A549 (cell line): Measurements from ENCODE around the gene TRIO. TPM values are rescaled to one million over a fixed set of nuclear protein-coding genes. Genes with fewer than 3 reads are reported as not detected.

Experiments
- ATAC-seq, 2 experiments: fragments of 200-7000 bp in 1 of 2; fragments of >200 bp in 1 of 2; cut with Nextera tagmentation in 1 of 2; cut with Tn5 transposase in 1 of 2; 3 replicates each; pipeline versions ENCODE4 v1.8.0 to v1.9.1; 2018 to 2020; ENCODE audit warnings: mild to moderate bottlenecking in 1 of 2, moderate library complexity in 1 of 2
- CTCF ChIA-PET: fragments of 300-600 bp; sonication (Branson Sonifier 250); formaldehyde crosslinking; extraction: SDS; loops from one replicate; lab custom pipeline; 2021; ENCODE audit warnings: antibody characterized with exemption, inconsistent platforms; lab: Yijun Ruan, JAX
- POLR2A ChIA-PET: fragments of 350-600 bp; formaldehyde crosslinking; extraction: SDS; loops from one replicate; lab custom pipeline; 2021; ENCODE audit warnings: antibody characterized with exemption, inconsistent platforms; lab: Yijun Ruan, JAX
- DNase-seq, 2 experiments: peaks; one replicate each; pipeline versions ENCODE4 v3.0.0 to v3.0.0-alpha.2; 2011 to 2016; ENCODE audit warnings: low read depth in 1 of 2, low spot score in 1 of 2
- FAIRE-seq: peaks from 2 replicates; lab custom pipeline; 2011; peaks lifted over from hg19 to GRCh38; lab: Jason Lieb, UNC
- H3K27ac ChIP-seq, 2 experiments: fragments of >200 bp; sonication (Bioruptor Twin); formaldehyde crosslinking; 3 replicates each; pipeline ENCODE4 v1.5.1; 2016 to 2017
- H3K4me1 ChIP-seq: fragments of >200 bp; sonication (Bioruptor Twin); formaldehyde crosslinking; 3 replicates; pipeline ENCODE4 v1.6.1; 2016
- H3K4me2 ChIP-seq: fragments of >200 bp; sonication (Bioruptor Twin); formaldehyde crosslinking; 3 replicates; pipeline ENCODE4 v1.6.1; 2016
- H3K4me3 ChIP-seq: fragments of >200 bp; sonication (Bioruptor Twin); formaldehyde crosslinking; 3 replicates; pipeline ENCODE4 v1.5.1; 2016
- H3K9me3 ChIP-seq: fragments of >200 bp; sonication (Bioruptor Twin); formaldehyde crosslinking; 3 replicates; pipeline ENCODE4 v1.6.1; 2016
- CBX2 ChIP-seq: fragments of 200-600 bp; sonication (generic); IDR thresholded peaks from 2 replicates; pipeline ENCODE4 v1.6.1; 2016; ENCODE audit warnings: low read depth, mild to moderate bottlenecking, borderline replicate concordance
- CEBPB ChIP-seq, 2 experiments: fragments of >200 bp in 1 of 2; sonication (Bioruptor Twin) in 1 of 2; formaldehyde crosslinking in 1 of 2; IDR thresholded peaks; 2 replicates each; pipeline ENCODE4 v1.6.1; 2012 to 2016
- CHD2 ChIP-seq: fragments of 150-350 bp; IDR thresholded peaks from 2 replicates; pipeline ENCODE4 v1.6.1; 2014; ENCODE audit warnings: low read length; ENCODE audit not compliant: partially characterized antibody
- CHD4 ChIP-seq: fragments of 200-600 bp; sonication (generic); IDR thresholded peaks from 2 replicates; pipeline ENCODE4 v1.6.1; 2016; ENCODE audit warnings: antibody characterized with exemption, mild to moderate bottlenecking, borderline replicate concordance
- EHF ChIP-seq: fragments of 250-450 bp; sonication (Bioruptor Pico); IDR thresholded peaks from 2 replicates; pipeline ENCODE4 v1.5.0; 2020; ENCODE audit warnings: mild to moderate bottlenecking
- EHMT2 ChIP-seq: fragments of 200-600 bp; sonication (generic); IDR thresholded peaks from 2 replicates; pipeline ENCODE4 v1.6.1; 2016; ENCODE audit warnings: antibody characterized with exemption, low read depth, mild to moderate bottlenecking, moderate library complexity
- HDAC2 ChIP-seq: fragments of 200-600 bp; sonication (generic); IDR thresholded peaks from 2 replicates; pipeline ENCODE4 v1.6.1; 2016
- HEYL ChIP-seq: fragments of 250-450 bp; sonication (Bioruptor Pico); IDR thresholded peaks from 2 replicates; pipeline ENCODE4 v1.8.0; 2021; ENCODE audit warnings: mild to moderate bottlenecking, moderate library complexity
- HOXA7 ChIP-seq: fragments of 250-450 bp; sonication (Bioruptor Pico); IDR thresholded peaks from 2 replicates; pipeline ENCODE4 v1.5.0; 2020; ENCODE audit warnings: mild to moderate bottlenecking, moderate library complexity
- HOXB13 ChIP-seq: fragments of 250-450 bp; sonication (Bioruptor Pico); IDR thresholded peaks from 2 replicates; pipeline ENCODE4 v1.5.0; 2020; ENCODE audit warnings: low read depth, mild to moderate bottlenecking, moderate library complexity
- KDM1A ChIP-seq: fragments of 200-600 bp; sonication (generic); IDR thresholded peaks from 2 replicates; pipeline ENCODE4 v1.6.1; 2016; ENCODE audit warnings: low read depth, mild to moderate bottlenecking
- KDM5A ChIP-seq: fragments of 200-600 bp; sonication (generic); IDR thresholded peaks from 2 replicates; pipeline ENCODE4 v1.6.1; 2016; ENCODE audit warnings: antibody characterized with exemption, mild to moderate bottlenecking
- MAFK ChIP-seq: fragments of 450-650 bp; IDR thresholded peaks from 2 replicates; pipeline ENCODE4 v1.6.1; 2014; ENCODE audit not compliant: partially characterized antibody
- NFE2L2 ChIP-seq: fragments of 150-350 bp; conservative IDR thresholded peaks from 2 replicates; pipeline ENCODE4 v1.6.1; 2014; ENCODE audit warnings: low read length
- POLR2AphosphoS2 ChIP-seq: conservative IDR thresholded peaks from 2 replicates; pipeline ENCODE4 v1.6.1; 2012; ENCODE audit warnings: low read length, improper control_type of control experiment, inconsistent platforms
- RNF2 ChIP-seq: fragments of 200-600 bp; sonication (generic); IDR thresholded peaks from 2 replicates; pipeline ENCODE4 v1.6.1; 2016; ENCODE audit warnings: low read depth, mild to moderate bottlenecking, antibody characterized with exemption, moderate library complexity, borderline replicate concordance
- SMC3 ChIP-seq: fragments of >200 bp; sonication (Bioruptor Twin); formaldehyde crosslinking; IDR thresholded peaks from 3 replicates; pipeline ENCODE4 v1.6.1; 2018; ENCODE audit warnings: inconsistent platforms
- SREBF2 ChIP-seq: fragments of 450-650 bp; IDR thresholded peaks from 2 replicates; pipeline ENCODE4 v1.6.1; 2014; ENCODE audit warnings: mild to moderate bottlenecking, moderate library complexity
- ZFP36 ChIP-seq: fragments of 450-650 bp; IDR thresholded peaks from 2 replicates; pipeline ENCODE4 v1.6.1; 2014; ENCODE audit warnings: borderline replicate concordance; ENCODE audit not compliant: partially characterized antibody
- ZSCAN20 ChIP-seq: fragments of 250-450 bp; sonication (Bioruptor Pico); IDR thresholded peaks from 2 replicates; pipeline ENCODE4 v1.8.0; 2022; ENCODE audit warnings: mild to moderate bottlenecking, moderate library complexity
- WGBS: methylation state at CpG from one replicate; pipeline ENCODE4 v1.1.6; 2017; ENCODE audit errors: missing lambda C conversion rate; 5-methylcytosine and 5-hydroxymethylcytosine counted together
- polyA plus RNA-seq, 4 experiments: library from polyadenylated mRNA; depleted of rRNA in 3 of 4; stranded (reverse); fragments of >200 nt; fragmentation: RNase III in 1 of 4; extraction: RNeasy Plus Mini Kit Qiagen cat#74134 plus additional on column Dnase treatment in 1 of 4; gene quantifications; 2 replicates in 3 of 4; 3 replicates in 1 of 4; pipeline ENCODE4 v1.2.3, GENCODE V29; 2011 to 2017
- TF ChIP-seq, protein P1 (sequence below): fragments of >200 bp; sonication (Bioruptor Twin); formaldehyde crosslinking; IDR thresholded peaks from 3 replicates; pipeline ENCODE4 v1.5.1; 2016
- TF ChIP-seq, protein P2 (sequence below): fragments of >200 bp; sonication (Bioruptor Twin); formaldehyde crosslinking; IDR thresholded peaks from 3 replicates; pipeline ENCODE4 v1.6.1; 2016
- TF ChIP-seq, protein P3 (sequence below): fragments of 250-450 bp; sonication (Bioruptor Pico); IDR thresholded peaks from 2 replicates; pipeline ENCODE4 v1.5.0; 2021; ENCODE audit warnings: mild to moderate bottlenecking, moderate library complexity, borderline replicate concordance
- TF ChIP-seq, protein P4 (sequence below): fragments of 450-650 bp; IDR thresholded peaks from 2 replicates; pipeline ENCODE4 v1.6.1; 2014; ENCODE audit warnings: antibody characterized with exemption

Gene TRIO
- polyA plus RNA-seq, 2 of the 4 experiments (the other 2 are of a cell fraction): 47.5 to 79.0 TPM

DNA sequence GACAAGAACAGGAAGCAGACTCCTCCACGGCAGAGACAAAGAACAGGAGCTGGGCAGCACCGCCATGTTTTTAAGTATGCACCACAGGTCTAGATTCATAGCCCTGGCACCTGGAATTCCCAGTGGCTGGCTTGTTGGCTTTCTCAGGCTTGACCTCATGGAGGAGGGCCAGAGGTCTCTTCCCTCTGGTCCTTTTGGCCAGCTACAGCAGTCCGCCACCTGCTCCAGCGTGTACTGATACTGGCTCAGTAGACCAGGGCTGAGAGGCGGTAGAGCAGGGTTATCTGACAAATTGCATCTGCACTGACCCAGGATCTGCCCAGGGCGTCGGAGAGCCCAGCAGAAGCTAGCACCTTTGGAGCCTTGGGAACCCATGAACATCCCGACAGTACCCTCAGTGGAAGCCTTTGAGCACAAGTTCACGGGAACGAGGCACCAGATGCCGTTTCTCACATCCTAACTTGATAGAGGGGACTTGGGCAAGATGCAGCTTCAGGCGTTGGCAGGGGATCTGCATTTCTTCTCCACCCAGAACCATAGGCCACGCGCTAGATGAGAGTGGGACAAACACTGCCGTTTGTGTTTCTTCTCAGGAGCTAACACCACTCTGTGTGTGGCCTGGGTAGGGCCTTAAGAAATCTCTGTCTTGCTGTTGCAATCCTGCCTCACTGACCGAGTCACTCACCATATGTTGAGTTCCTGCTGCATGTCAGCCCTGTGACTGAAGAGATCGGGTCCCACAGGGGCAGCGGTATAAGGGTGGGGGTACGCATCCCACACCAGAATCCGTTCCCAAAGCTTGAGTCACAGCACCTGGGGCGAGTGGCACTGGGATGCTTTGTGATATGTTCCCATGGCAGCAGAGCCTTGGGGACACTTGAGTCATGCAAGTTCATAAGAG, 348.1 kb downstream of the TRIO start:
- no peak for DNase-seq
- FAIRE-seq: no peak
- no peaks in the 10 kb centered on the region for H3K4me1 ChIP-seq
- CTCF ChIA-PET: interaction anchor here (1.0 kb wide), 1 partner anchor 91 kb away, joined by 3 read pairs; the partner anchor contains the start of gene OTULINL
- ATAC-seq: peak in 1 of 2 experiments; percentile 38; a peak in 1 of 6 replicates
- WGBS: 93% methylated on average over 19 of the region's 21 CpGs
- no peak overlapping the region for H3K27ac ChIP-seq
- H3K4me3 ChIP-seq: no peak overlapping the region
- TF ChIP-seq, protein P1, sequence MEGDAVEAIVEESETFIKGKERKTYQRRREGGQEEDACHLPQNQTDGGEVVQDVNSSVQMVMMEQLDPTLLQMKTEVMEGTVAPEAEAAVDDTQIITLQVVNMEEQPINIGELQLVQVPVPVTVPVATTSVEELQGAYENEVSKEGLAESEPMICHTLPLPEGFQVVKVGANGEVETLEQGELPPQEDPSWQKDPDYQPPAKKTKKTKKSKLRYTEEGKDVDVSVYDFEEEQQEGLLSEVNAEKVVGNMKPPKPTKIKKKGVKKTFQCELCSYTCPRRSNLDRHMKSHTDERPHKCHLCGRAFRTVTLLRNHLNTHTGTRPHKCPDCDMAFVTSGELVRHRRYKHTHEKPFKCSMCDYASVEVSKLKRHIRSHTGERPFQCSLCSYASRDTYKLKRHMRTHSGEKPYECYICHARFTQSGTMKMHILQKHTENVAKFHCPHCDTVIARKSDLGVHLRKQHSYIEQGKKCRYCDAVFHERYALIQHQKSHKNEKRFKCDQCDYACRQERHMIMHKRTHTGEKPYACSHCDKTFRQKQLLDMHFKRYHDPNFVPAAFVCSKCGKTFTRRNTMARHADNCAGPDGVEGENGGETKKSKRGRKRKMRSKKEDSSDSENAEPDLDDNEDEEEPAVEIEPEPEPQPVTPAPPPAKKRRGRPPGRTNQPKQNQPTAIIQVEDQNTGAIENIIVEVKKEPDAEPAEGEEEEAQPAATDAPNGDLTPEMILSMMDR: no peak
- TF ChIP-seq CHD2: no peak
- TF ChIP-seq NFE2L2: no peak
- TF ChIP-seq KDM1A: no peak
- TF ChIP-seq HOXB13 (CRISPR knock-in tag): no peak
- TF ChIP-seq POLR2AphosphoS2: no peak
- no peak for TF ChIP-seq ZSCAN20 (CRISPR knock-in tag)
- TF ChIP-seq ZFP36: no peak
- TF ChIP-seq SMC3: no peak
- no peak overlapping the region for H3K4me2 ChIP-seq
- POLR2A ChIA-PET: no interaction called here
- H3K9me3 ChIP-seq: no peaks in the 10 kb centered on the region

DNA sequence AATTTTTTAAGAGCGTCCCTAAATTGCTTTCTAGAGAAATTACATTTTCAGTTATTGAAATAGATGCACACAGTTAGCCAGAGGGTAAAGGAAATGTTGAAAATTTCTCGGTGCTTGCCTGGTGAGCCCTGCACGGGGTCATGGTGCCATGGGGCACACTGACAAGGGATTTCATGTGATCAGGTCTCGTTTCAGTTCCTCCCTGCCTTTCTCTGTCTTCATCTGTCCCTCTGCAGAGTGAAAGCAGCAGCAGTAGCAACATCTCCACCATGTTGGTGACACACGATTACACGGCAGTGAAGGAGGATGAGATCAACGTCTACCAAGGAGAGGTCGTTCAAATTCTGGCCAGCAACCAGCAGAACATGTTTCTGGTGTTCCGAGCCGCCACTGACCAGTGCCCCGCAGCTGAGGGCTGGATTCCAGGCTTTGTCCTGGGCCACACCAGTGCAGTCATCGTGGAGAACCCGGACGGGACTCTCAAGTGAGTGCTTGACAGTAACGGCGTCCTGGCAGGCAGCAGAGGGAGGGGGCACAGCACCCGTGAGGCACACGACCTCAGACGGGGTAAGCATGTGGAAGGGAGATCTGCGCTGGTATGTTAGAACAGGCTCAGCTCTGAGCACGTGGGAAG, 349.3 kb downstream of the TRIO start:
- Histone ChIP-seq H3K4me1 (no peaks in the 10 kb centered on the region), H3K4me2 (no peak overlapping the region), H3K27ac (no peak overlapping the region), H3K9me3 (no peaks in the 10 kb centered on the region), H3K4me3 (no peak overlapping the region)
- WGBS: 93% methylated on average over 21 of the region's 21 CpGs
- ATAC-seq (no peak), FAIRE-seq (no peak), DNase-seq (no peak)
- ChIA-PET POLR2A (no interaction called here), CTCF (no interaction called here)
- TF ChIP-seq EHF: no peak
- no peak for TF ChIP-seq CBX2
- no peak for TF ChIP-seq EHMT2
- no peak for TF ChIP-seq HDAC2

DNA sequence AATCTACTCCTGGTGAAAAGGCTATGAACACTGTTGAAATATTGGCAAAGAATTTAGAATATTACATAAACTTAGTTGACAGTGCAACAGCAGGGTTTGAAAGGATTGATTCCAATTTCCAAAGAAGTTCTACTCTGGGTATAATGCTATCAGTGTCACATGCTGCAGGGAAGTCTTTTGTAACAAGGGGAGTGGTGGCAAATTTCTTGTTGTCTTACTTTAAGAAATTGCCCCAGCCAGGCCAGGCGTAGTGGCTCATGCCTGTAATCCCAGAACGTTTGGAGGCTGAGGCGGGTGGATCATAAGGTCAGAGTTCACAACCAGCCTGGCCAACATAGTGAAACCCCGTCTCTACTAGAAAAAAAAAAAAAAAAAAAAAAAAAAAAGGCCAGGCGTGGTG, 352.2 kb downstream of the TRIO start:
- no peak for FAIRE-seq
- H3K4me1 ChIP-seq: no peaks in the 10 kb centered on the region
- 83% methylated on average over 5 of the region's 5 CpGs for WGBS
- no peak for ATAC-seq
- POLR2A ChIA-PET: no interaction called here
- CTCF ChIA-PET: no interaction called here
- no peak for TF ChIP-seq HDAC2
- TF ChIP-seq, protein P2, sequence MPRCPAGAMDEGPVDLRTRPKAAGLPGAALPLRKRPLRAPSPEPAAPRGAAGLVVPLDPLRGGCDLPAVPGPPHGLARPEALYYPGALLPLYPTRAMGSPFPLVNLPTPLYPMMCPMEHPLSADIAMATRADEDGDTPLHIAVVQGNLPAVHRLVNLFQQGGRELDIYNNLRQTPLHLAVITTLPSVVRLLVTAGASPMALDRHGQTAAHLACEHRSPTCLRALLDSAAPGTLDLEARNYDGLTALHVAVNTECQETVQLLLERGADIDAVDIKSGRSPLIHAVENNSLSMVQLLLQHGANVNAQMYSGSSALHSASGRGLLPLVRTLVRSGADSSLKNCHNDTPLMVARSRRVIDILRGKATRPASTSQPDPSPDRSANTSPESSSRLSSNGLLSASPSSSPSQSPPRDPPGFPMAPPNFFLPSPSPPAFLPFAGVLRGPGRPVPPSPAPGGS: no peak
- H3K4me3 ChIP-seq: no peak overlapping the region
- no peak overlapping the region for H3K27ac ChIP-seq
- DNase-seq: no peak
- no peak overlapping the region for H3K4me2 ChIP-seq
- no peaks in the 10 kb centered on the region for H3K9me3 ChIP-seq

DNA sequence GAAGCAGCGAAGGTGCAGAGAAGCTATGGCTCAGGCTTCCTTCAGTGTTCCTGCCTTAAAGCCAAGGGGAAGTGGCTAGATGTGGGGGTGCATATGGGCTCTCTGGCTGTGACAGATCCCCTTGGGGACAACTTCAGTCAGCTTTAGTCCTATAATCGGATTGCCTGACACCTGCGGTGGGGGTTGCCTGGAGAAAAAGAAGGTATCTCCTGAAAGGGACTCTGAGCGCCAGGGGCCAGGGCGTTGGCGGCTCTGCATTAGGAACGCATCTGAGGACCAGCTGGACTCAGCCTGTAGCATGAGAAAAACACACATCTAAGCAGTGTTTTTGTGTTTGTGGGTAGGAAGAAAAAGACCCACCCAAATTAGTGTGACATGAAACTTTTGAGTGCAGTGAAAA, 354.2 kb downstream of the TRIO start:
- no peak for ATAC-seq
- TF ChIP-seq CHD4 (no peak), HEYL (CRISPR knock-in tag) (no peak), RNF2 (no peak), CHD2 (no peak), EHF (no peak), NFE2L2 (no peak), HOXA7 (CRISPR knock-in tag) (no peak), SREBF2 (no peak), MAFK (no peak), CEBPB (IDR thresholded peaks at IDR 0.05) (no peak), POLR2AphosphoS2 (no peak), KDM5A (no peak)
- TF ChIP-seq, protein P3, sequence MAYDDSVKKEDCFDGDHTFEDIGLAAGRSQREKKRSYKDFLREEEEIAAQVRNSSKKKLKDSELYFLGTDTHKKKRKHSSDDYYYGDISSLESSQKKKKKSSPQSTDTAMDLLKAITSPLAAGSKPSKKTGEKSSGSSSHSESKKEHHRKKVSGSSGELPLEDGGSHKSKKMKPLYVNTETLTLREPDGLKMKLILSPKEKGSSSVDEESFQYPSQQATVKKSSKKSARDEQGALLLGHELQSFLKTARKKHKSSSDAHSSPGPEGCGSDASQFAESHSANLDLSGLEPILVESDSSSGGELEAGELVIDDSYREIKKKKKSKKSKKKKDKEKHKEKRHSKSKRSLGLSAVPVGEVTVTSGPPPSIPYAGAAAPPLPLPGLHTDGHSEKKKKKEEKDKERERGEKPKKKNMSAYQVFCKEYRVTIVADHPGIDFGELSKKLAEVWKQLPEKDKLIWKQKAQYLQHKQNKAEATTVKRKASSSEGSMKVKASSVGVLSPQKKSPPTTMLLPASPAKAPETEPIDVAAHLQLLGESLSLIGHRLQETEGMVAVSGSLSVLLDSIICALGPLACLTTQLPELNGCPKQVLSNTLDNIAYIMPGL (CRISPR knock-in tag): no peak
- TF ChIP-seq, protein P4, sequence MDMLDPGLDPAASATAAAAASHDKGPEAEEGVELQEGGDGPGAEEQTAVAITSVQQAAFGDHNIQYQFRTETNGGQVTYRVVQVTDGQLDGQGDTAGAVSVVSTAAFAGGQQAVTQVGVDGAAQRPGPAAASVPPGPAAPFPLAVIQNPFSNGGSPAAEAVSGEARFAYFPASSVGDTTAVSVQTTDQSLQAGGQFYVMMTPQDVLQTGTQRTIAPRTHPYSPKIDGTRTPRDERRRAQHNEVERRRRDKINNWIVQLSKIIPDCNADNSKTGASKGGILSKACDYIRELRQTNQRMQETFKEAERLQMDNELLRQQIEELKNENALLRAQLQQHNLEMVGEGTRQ: no peak
- no peak for FAIRE-seq
- ChIA-PET CTCF (interaction anchor here (1.2 to 1.4 kb wide), 2 partner anchors 11 to 151 kb away, joined by 3 read pairs; no protein-coding TSS in a partner anchor), POLR2A (no interaction called here)
- Histone ChIP-seq H3K4me1 (no peaks in the 10 kb centered on the region), H3K4me2 (no peak overlapping the region), H3K4me3 (no peak overlapping the region), H3K9me3 (no peaks in the 10 kb centered on the region), H3K27ac (no peak overlapping the region)
- 88% methylated on average over 7 of the region's 7 CpGs for WGBS
- DNase-seq: no peak
